Mucosa of rectum (tissue), 2 donors: ENCODE measurements around the gene C4orf51.

ENCODE experiments used
- H3K27ac ChIP-seq, 2 donors: one replicate each; pipeline ENCODE4 v1.7.0; 2013; ENCODE audit warnings: inconsistent platforms in 2 of 2, low read depth in 2 of 2, low read length in 2 of 2
- H3K27me3 ChIP-seq, 2 donors: one replicate each; pipeline ENCODE4 v1.7.0; 2013; ENCODE audit warnings: low read length in 2 of 2; ENCODE audit not compliant: control insufficient read depth in 2 of 2, insufficient read depth in 2 of 2
- H3K36me3 ChIP-seq, 2 donors: one replicate each; pipeline ENCODE4 v1.7.0; 2013; ENCODE audit warnings: low read length in 2 of 2; ENCODE audit not compliant: control insufficient read depth in 2 of 2, insufficient read depth in 2 of 2
- H3K4me1 ChIP-seq, 2 donors: one replicate each; pipeline ENCODE4 v1.7.0; 2013; ENCODE audit warnings: low read length in 2 of 2, mild to moderate bottlenecking in 1 of 2; ENCODE audit not compliant: control insufficient read depth in 2 of 2, insufficient read depth in 2 of 2
- H3K4me3 ChIP-seq, 2 donors: one replicate each; pipeline ENCODE4 v1.7.0; 2013; ENCODE audit warnings: low read length in 2 of 2
- H3K9ac ChIP-seq, 2 donors: one replicate each; pipeline ENCODE4 v1.7.0; 2013; ENCODE audit warnings: low read length in 2 of 2, low read depth in 1 of 2, mild to moderate bottlenecking in 1 of 2
- H3K9me3 ChIP-seq, 2 donors: one replicate each; pipeline ENCODE4 v1.7.0; 2013; ENCODE audit warnings: low read length in 2 of 2; ENCODE audit not compliant: control insufficient read depth in 2 of 2
- donor health status: healthy.
- donor health status: Normal muscosa, but diverticular disease.

Gene C4orf51

GRCh38 chr4:145766273-145766672, 86.3 kb downstream of the C4orf51 start:
- Histone ChIP-seq H3K4me3 (no peak overlapping the region), H3K9ac (no peak overlapping the region), H3K36me3 (peaks cover 26 to 41% of the 10 kb centered on the region in 2 donors), H3K27me3 (no peaks in the 10 kb centered on the region), H3K27ac (no peak overlapping the region), H3K9me3 (no peaks in the 10 kb centered on the region), H3K4me1 (no peaks in the 10 kb centered on the region)

GRCh38 chr4:145769450-145770037, 89.6 kb downstream of the C4orf51 start:
- Histone ChIP-seq H3K9ac (no peak overlapping the region), H3K36me3 (peaks cover 24 to 34% of the 10 kb centered on the region in 2 donors), H3K4me3 (no peak overlapping the region), H3K4me1 (no peaks in the 10 kb centered on the region), H3K27ac (no peak overlapping the region), H3K27me3 (no peaks in the 10 kb centered on the region), H3K9me3 (no peaks in the 10 kb centered on the region)

DNA sequence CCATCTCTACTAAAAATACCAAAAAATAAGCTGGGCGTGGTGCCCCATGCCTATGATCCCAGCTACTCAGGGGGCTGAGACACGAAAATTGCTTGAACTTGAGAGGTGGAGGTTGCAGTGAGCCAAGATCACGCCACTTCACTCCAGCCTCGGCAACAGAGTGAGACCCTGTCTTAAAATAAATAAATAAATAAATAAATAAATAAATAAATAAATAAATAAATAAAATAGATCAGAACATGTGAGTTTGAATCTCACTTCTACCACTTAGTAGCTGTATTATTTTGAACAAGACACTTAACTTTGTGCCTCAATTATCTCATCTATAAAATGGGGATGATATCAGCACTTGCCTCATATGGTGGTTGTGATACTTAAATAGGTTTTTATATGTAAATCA, 90.2 kb downstream of the C4orf51 start:
- Histone ChIP-seq H3K9me3 (no peaks in the 10 kb centered on the region), H3K9ac (no peak overlapping the region), H3K4me1 (no peaks in the 10 kb centered on the region), H3K36me3 (peaks cover 18 to 34% of the 10 kb centered on the region in 2 donors), H3K27me3 (no peaks in the 10 kb centered on the region), H3K27ac (no peak overlapping the region), H3K4me3 (no peak overlapping the region)

- no peaks in the 10 kb centered on the region for H3K4me1 ChIP-seq
- peaks cover 16 to 28% of the 10 kb centered on the region in 2 donors for H3K36me3 ChIP-seq
- no peaks in the 10 kb centered on the region for H3K27me3 ChIP-seq
- H3K4me3 ChIP-seq = no peak overlapping the region
- no peaks in the 10 kb centered on the region for H3K9me3 ChIP-seq
- no peak overlapping the region for H3K9ac ChIP-seq
- H3K27ac ChIP-seq = no peak overlapping the region
Measured at GRCh38 chr4:145772347-145772746, 92.4 kb downstream of the C4orf51 start.

DNA sequence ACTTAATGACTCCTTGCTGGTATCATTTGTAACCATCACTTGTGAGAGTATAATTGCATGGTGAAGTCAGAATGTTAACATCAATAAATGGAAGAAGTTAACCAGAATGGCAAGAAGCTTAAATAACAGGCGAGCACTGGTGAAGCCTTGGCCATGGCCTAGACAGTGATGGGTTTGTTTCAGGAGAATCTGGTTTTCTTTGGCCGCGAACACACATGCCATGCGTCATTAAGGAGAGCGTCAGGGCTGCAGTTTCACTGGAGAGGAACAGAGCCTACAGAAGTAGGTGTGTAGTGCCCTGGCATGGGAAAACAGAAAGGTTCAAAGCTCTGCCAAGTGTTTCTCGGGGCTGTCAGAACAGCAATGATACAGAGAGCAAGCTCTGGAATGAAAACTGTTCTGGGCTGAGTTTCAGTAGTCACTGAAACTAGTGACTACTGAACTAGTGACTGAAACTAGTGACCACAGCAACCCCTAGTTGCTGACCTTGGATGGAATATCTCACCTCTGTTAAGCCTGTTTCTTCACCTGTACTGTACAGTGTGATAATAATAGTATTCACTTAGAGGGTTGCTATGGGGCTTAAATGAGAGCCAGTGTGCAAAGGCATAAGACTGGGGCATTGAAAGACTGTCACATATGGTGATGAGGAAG, 93.8 kb downstream of the C4orf51 start:
- Histone ChIP-seq H3K36me3 (peaks cover 16 to 32% of the 10 kb centered on the region in 2 donors), H3K4me3 (no peak overlapping the region), H3K9ac (no peak overlapping the region), H3K27ac (no peak overlapping the region), H3K4me1 (no peaks in the 10 kb centered on the region), H3K9me3 (no peaks in the 10 kb centered on the region), H3K27me3 (no peaks in the 10 kb centered on the region)

DNA sequence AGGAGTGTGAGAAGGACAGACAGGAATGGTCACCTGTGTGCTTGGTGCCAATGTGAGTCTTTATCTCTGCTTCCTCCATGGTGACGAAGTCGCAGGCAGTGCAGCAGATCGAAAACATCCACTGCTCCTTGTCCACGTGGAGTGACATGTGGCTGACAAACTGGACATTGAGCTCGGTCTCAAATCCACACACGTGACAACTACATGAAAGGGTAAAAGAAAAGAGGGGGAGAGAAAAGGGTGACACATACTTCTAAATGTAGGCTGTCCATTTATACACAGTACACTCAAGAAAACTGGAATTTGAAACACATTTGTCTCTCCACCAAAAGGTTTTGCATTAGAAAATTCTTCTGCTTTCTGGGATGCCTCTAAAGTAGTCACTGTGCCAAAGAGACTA, 94.5 kb downstream of the C4orf51 start:
- Histone ChIP-seq H3K27ac (no peak overlapping the region), H3K36me3 (peaks cover 16 to 36% of the 10 kb centered on the region in 2 donors), H3K4me1 (no peaks in the 10 kb centered on the region), H3K4me3 (no peak overlapping the region), H3K9me3 (no peaks in the 10 kb centered on the region), H3K9ac (no peak overlapping the region), H3K27me3 (no peaks in the 10 kb centered on the region)

DNA sequence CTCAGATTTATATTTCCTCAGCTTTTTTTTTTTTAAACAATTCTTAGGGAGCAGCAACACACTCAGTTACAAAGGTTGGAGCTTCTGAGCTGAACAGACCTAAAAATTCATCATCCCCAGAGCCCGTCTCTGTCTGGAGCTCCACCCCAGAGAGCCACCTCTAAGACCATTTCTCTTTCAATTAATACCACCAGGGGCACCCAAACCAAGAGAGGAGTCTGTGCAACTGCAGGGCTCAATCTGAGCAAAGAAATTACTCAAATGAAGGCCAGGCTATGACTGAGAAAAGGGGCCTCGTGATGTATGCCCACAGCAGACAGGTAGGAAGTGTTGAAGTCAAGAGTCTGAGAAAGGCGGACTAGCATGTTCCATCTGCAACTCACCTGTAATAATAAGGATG, 95.5 kb downstream of the C4orf51 start:
- H3K4me1 ChIP-seq = no peaks in the 10 kb centered on the region
- no peak overlapping the region for H3K9ac ChIP-seq
- peaks cover 16 to 37% of the 10 kb centered on the region in 2 donors for H3K36me3 ChIP-seq
- no peak overlapping the region for H3K27ac ChIP-seq
- H3K9me3 ChIP-seq = no peaks in the 10 kb centered on the region
- no peak overlapping the region for H3K4me3 ChIP-seq
- H3K27me3 ChIP-seq = no peaks in the 10 kb centered on the region

DNA sequence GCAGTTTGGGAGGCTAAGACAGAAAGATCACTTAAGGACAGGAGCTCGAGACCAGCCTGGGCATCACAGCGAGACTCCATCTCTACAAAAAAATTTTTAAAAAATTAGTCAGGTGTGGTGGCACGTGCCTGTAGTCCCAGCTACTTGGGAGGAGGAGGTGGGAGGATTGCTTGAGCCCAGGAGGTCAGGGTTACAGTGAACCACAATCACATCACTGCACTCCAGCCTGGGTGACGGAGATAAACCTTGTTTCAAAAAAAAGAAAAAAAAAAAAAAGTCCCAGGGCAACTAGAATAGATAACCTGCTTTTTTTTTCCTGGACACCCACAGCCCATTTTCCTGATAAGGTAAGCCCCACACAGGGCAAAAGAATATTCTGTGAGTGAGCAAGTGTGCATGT, 96.3 kb downstream of the C4orf51 start:
- peaks cover 16 to 37% of the 10 kb centered on the region in 2 donors for H3K36me3 ChIP-seq
- H3K9ac ChIP-seq = no peak overlapping the region
- H3K4me3 ChIP-seq = no peak overlapping the region
- no peak overlapping the region for H3K27ac ChIP-seq
- no peaks in the 10 kb centered on the region for H3K27me3 ChIP-seq
- no peaks in the 10 kb centered on the region for H3K9me3 ChIP-seq
- no peaks in the 10 kb centered on the region for H3K4me1 ChIP-seq

DNA sequence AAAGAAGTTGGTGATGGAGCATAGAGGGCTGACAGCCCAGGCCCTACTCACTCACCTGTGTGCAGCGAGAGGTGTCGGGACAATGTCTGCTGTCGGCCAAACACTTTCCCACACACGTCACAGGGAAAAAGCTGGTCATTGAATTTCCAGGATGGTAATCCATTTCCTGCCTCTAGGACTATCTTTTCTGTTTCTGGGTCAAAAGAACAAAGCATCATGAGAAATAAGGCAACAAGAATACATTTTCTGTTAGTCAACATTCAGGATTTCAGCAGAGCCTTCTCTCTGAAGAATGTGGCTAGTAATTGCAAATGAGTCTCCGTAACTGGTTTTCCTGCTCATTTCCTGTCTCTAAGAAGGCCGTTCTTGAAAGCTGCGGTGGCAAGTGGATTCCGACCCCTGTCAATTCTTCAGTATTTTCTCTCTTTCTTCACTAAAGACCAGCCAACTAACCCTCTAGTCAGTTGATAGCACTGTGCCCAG, 99.4 kb downstream of the C4orf51 start:
- Histone ChIP-seq H3K36me3 (peaks cover 8 to 24% of the 10 kb centered on the region in 2 donors), H3K27ac (no peak overlapping the region), H3K27me3 (no peaks in the 10 kb centered on the region), H3K4me3 (no peak overlapping the region), H3K4me1 (no peaks in the 10 kb centered on the region), H3K9me3 (no peaks in the 10 kb centered on the region), H3K9ac (no peak overlapping the region)

DNA sequence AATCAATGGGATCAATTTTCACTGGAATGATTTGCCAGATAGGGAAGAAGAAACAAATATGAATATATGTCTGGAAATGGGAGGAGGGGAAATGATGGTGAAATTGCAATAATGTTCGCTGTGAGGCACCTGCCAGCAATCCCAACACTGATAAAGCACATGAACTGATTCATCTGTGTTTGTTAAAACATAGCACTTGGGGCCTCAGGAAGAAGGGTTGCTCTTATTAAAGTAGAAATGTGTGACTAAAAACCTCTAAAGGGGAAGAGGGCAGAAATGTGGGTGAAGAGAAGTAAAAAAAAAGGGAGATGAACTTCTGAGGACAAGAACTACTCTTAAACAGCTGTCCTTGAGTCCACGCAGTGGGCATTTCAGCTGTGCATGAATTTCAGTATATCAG, 101.4 kb downstream of the C4orf51 start:
- no peak overlapping the region for H3K4me3 ChIP-seq

More for the DNA sequence above, 101.4 kb downstream of the C4orf51 start:
- Histone ChIP-seq H3K36me3 (peaks cover 5 to 9% of the 10 kb centered on the region in 2 donors), H3K27me3 (no peaks in the 10 kb centered on the region), H3K4me1 (no peaks in the 10 kb centered on the region), H3K9ac (no peak overlapping the region), H3K27ac (no peak overlapping the region), H3K9me3 (no peaks in the 10 kb centered on the region)
